Neural cell (in vitro differentiated cells): ENCODE data around the gene FAM174A. TPM values are rescaled to one million over a fixed set of nuclear protein-coding genes. Genes with fewer than 3 reads are reported as not detected.

Experiments
- H2AFZ ChIP-seq: fragments of 200-600, 300-800 bp; sonication (generic), shearing (Covaris generic); 2 replicates; pipeline ENCODE4 v1.6.0; 2014; ENCODE audit warnings: low read depth, mild to moderate bottlenecking, antibody characterized with exemption, low read length, moderate library complexity
- H3F3A ChIP-seq: fragments of 200-600 bp; shearing (Covaris generic); 2 replicates; pipeline ENCODE4 v1.6.1; 2016; ENCODE audit warnings: mild to moderate bottlenecking, moderate library complexity, mixed read lengths, antibody characterized with exemption, low read length; ENCODE audit not compliant: insufficient read depth, poor library complexity, severe bottlenecking
- H3K27ac ChIP-seq: fragments of 200-600, 300-800 bp; sonication (generic), shearing (Covaris generic); 2 replicates; pipeline ENCODE4 v1.5.1; 2014; ENCODE audit warnings: mild to moderate bottlenecking, low read length, moderate library complexity
- H3K27me3 ChIP-seq: fragments of 300-800, 200-600 bp; sonication (generic), shearing (Covaris generic); 2 replicates; pipeline ENCODE4 v1.6.0; 2014; ENCODE audit warnings: mild to moderate bottlenecking, low read depth, low read length, moderate library complexity; ENCODE audit not compliant: insufficient read depth
- H3K36me3 ChIP-seq: fragments of 300-800, 200-600 bp; sonication (generic), shearing (Covaris generic); 2 replicates; pipeline ENCODE4 v1.5.1; 2014; ENCODE audit warnings: mild to moderate bottlenecking, antibody characterized with exemption, low read length, moderate library complexity; ENCODE audit not compliant: insufficient read depth
- H3K4me2 ChIP-seq: fragments of 300-800, 200-600 bp; sonication (generic), shearing (Covaris generic); 2 replicates; pipeline ENCODE4 v1.6.0; 2014; ENCODE audit warnings: mild to moderate bottlenecking, low read length
- H3K4me3 ChIP-seq: fragments of 300-800, 200-600 bp; sonication (generic), shearing (Covaris generic); 2 replicates; pipeline ENCODE4 v1.5.1; 2014; ENCODE audit warnings: mild to moderate bottlenecking, low read length, moderate library complexity
- H3K79me2 ChIP-seq: fragments of 200-600 bp; shearing (Covaris generic); replicated peaks from 2 replicates; pipeline ENCODE4 v1.6.0; 2014; ENCODE audit warnings: mild to moderate bottlenecking, low read length, moderate library complexity; ENCODE audit not compliant: insufficient read depth
- H3K9ac ChIP-seq: fragments of 300-800, 200-600 bp; sonication (generic), shearing (Covaris generic); 2 replicates; pipeline ENCODE4 v1.6.1; 2016; ENCODE audit warnings: mild to moderate bottlenecking, low read length, mixed read lengths
- H3K9me2 ChIP-seq: fragments of 200-600 bp; shearing (Covaris generic); 2 replicates; pipeline ENCODE4 v1.6.1; 2016; ENCODE audit warnings: mild to moderate bottlenecking, low read length, mixed read lengths; ENCODE audit not compliant: insufficient read depth
- H3K9me3 ChIP-seq: fragments of 200-600, 300-800 bp; sonication (generic), shearing (Covaris generic); 2 replicates; pipeline ENCODE4 v1.6.1; 2016; ENCODE audit warnings: mild to moderate bottlenecking, mixed run types, low read length, moderate library complexity, mixed read lengths
- H4K20me1 ChIP-seq: fragments of 200-600 bp; shearing (Covaris generic); 2 replicates; pipeline ENCODE4 v1.6.1; 2016; ENCODE audit warnings: mild to moderate bottlenecking, mixed run types; ENCODE audit not compliant: insufficient read depth
- CTCF ChIP-seq: fragments of 450-650 bp; IDR thresholded peaks from 2 replicates; pipeline ENCODE4 v1.5.1; 2014; ENCODE audit warnings: antibody characterized with exemption, mild to moderate bottlenecking, moderate library complexity; ENCODE audit not compliant: poor library complexity, severe bottlenecking
- EP300 ChIP-seq: fragments of 450-650 bp; conservative IDR thresholded peaks from 2 replicates; pipeline ENCODE4 v1.6.1; 2014; ENCODE audit warnings: antibody characterized with exemption, mild to moderate bottlenecking, moderate library complexity; ENCODE audit not compliant: poor library complexity, severe bottlenecking
- EZH2 ChIP-seq: fragments of 200-600, 300-800 bp; shearing (Covaris generic), sonication (generic); IDR thresholded peaks from 2 replicates; pipeline ENCODE4 v1.6.1; 2014; ENCODE audit warnings: antibody characterized with exemption, low read length, borderline replicate concordance, mild to moderate bottlenecking; ENCODE audit not compliant: insufficient read depth, poor library complexity, severe bottlenecking
- MXI1 ChIP-seq: fragments of 450-650 bp; conservative IDR thresholded peaks from 2 replicates; pipeline ENCODE4 v1.6.1; 2014; ENCODE audit warnings: antibody characterized with exemption, mild to moderate bottlenecking; ENCODE audit not compliant: poor library complexity, severe bottlenecking
- POLR2AphosphoS5 ChIP-seq: IDR thresholded peaks from 2 replicates; pipeline ENCODE4 v1.6.1; 2012
- RAD21 ChIP-seq: fragments of 450-650 bp; conservative IDR thresholded peaks from 2 replicates; pipeline ENCODE4 v1.6.1; 2014; ENCODE audit warnings: antibody characterized with exemption, mild to moderate bottlenecking, moderate library complexity
- REST ChIP-seq: IDR thresholded peaks from 2 replicates; pipeline ENCODE4 v1.6.1; 2012; ENCODE audit warnings: borderline replicate concordance
- SMC3 ChIP-seq: fragments of 450-650 bp; conservative IDR thresholded peaks from 2 replicates; pipeline ENCODE4 v1.6.1; 2014; ENCODE audit warnings: antibody characterized with exemption, mild to moderate bottlenecking, moderate library complexity; ENCODE audit not compliant: poor library complexity
- TAF1 ChIP-seq: IDR thresholded peaks from 2 replicates; pipeline ENCODE4 v1.6.1; 2012; ENCODE audit warnings: low read depth
- polyA plus RNA-seq: library from polyadenylated mRNA; depleted of rRNA; stranded (reverse); fragments of >200 nt; gene quantifications from 2 replicates; pipeline ENCODE4 v1.2.3, GENCODE V29; 2014

Gene FAM174A
- polyA plus RNA-seq, 1 donor from 2014 or later: 33.9 TPM

DNA sequence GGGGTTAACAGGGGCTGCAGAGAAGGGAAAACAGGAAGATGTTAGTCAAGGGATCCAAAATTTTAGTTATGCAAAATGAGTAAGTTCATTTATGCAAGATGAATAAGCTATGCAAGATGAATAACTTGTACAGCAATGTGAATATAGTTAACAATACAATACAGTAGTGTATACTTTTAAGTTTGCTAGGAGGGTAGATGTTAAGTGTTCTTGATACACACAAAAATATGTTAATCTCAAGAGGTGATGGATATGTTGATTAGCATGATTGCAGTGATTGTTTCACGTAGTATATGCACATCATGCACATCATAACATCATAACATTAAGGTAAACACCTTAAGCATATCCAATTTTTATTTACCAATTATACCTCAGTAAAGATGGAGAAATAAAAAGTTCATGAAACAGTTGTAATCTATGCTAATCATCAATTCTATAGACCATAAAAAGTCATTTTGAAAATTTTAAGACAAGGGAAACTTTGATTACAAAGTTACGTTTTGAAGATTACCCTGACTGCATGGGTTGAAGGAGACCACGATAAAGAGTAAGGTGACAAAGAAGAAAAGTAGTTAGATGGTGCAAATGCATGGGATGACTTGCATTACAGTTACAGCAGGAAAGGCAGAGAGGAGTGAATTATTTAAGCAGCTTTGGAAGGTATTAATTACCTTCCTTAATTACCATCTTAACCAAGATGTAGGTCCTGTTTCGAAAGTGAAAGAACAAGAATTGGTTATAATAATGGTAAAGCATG is 31.4 kb downstream of the FAM174A start:
- no peaks in the 10 kb centered on the region for H3K9me3 ChIP-seq
- H3K4me2 ChIP-seq: no peak overlapping the region
- no peak for TF ChIP-seq RAD21
- no peak for TF ChIP-seq REST
- no peak for TF ChIP-seq EP300
- H3K27ac ChIP-seq: no peak overlapping the region
- no peak overlapping the region for H3K9ac ChIP-seq
- H3K4me3 ChIP-seq: no peak overlapping the region
- no peaks in the 10 kb centered on the region for H3K36me3 ChIP-seq
- H3K9me2 ChIP-seq: no peaks in the 10 kb centered on the region
- H3K79me2 ChIP-seq: no peaks in the 10 kb centered on the region
- H3F3A ChIP-seq: no peaks in the 10 kb centered on the region
- no peaks in the 10 kb centered on the region for H4K20me1 ChIP-seq
- no peaks in the 10 kb centered on the region for H3K27me3 ChIP-seq
- H2AFZ ChIP-seq: no peak overlapping the region

DNA sequence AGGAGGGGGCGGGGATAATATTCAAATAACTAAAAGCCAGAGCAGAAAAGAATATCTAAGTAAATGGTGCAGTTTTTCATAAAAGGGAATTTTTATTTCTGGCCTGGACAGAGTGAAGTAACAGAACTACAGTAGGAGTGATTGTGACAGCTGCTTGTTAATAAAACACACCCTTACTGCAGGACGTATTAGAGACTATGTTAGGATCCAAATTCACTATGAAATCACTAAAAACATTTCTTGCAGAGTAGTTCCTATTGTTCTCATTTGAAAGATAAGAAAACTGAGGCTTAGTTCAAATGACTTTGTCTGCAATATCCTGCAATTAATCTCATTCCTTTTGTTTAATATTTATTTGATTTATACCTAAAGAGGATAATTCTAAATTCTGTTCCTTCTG is 39.5 kb downstream of the FAM174A start:
- Histone ChIP-seq H4K20me1 (no peaks in the 10 kb centered on the region), H3F3A (no peaks in the 10 kb centered on the region), H3K4me3 (no peak overlapping the region), H3K9me3 (no peaks in the 10 kb centered on the region), H3K9me2 (no peaks in the 10 kb centered on the region), H3K27ac (no peak overlapping the region), H3K4me2 (no peak overlapping the region), H3K79me2 (no peaks in the 10 kb centered on the region), H3K9ac (no peak overlapping the region), H3K36me3 (no peaks in the 10 kb centered on the region), H2AFZ (no peak overlapping the region), H3K27me3 (no peaks in the 10 kb centered on the region)
- no peak for TF ChIP-seq RAD21
- no peak for TF ChIP-seq REST
- no peak for TF ChIP-seq EZH2
- TF ChIP-seq SMC3: no peak
- no peak for TF ChIP-seq CTCF
- TF ChIP-seq TAF1: no peak
- no peak for TF ChIP-seq POLR2AphosphoS5
- TF ChIP-seq MXI1: no peak
- no peak for TF ChIP-seq EP300
